ENCODE data around the gene CDCA4.

DNA sequence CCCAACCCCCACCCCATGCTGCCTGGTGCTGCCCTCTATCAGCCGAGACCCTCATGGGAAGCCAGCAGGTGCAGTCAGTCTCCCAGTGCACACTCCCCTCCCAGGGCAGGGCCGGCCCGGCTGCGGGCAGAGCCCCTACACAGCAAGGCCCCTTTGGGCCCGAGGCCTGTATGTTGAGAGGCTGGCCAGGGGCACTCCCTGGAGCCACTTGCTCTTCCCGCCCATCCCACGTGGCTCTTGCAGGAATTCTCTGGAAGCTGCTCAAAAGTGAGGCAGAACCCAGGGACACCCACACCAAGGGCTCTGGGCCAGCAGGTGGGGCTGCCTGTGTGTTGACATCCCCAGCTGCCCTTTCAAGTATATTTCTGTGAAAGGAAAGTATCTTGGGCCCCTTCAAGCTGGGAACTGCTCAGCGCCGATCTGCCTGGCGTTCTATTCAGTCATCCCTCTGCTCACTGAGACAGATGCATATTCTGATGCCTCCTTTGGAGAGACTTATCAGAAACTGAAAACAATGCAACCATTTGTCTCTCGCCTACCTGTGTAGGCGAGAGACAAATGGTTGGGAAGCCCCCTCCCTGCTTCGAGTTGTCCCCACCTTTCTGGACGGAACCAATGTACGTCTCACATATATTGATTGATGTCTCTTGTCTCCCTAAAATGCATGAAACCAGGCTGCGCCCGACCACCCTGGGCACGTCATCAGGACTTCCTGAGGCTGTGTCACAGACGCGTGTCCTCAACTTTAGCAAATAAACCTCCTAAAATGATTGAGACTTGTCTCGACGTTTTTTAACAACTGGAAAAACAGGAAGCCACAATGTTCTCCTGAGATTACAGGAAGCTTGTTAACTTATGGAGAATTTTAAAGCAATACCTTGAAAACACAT is 38.4 kb upstream of the CDCA4 start:
- TF ChIP-seq, protein P1, sequence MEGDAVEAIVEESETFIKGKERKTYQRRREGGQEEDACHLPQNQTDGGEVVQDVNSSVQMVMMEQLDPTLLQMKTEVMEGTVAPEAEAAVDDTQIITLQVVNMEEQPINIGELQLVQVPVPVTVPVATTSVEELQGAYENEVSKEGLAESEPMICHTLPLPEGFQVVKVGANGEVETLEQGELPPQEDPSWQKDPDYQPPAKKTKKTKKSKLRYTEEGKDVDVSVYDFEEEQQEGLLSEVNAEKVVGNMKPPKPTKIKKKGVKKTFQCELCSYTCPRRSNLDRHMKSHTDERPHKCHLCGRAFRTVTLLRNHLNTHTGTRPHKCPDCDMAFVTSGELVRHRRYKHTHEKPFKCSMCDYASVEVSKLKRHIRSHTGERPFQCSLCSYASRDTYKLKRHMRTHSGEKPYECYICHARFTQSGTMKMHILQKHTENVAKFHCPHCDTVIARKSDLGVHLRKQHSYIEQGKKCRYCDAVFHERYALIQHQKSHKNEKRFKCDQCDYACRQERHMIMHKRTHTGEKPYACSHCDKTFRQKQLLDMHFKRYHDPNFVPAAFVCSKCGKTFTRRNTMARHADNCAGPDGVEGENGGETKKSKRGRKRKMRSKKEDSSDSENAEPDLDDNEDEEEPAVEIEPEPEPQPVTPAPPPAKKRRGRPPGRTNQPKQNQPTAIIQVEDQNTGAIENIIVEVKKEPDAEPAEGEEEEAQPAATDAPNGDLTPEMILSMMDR (IDR thresholded peaks at IDR 0.05) = no peak
- TF ChIP-seq POLR2AphosphoS5 (IDR thresholded peaks at IDR 0.05) (no peak), POLR2A (IDR thresholded peaks at IDR 0.05; ENCODE audit: low read depth) (no peak)

Measured in esophagus muscularis mucosa (tissue), 3 donors.